Measurements from ENCODE around the gene ARFGAP1.
"Not testable (repeated sequence)": the region's sequence is repeated elsewhere in the genome, so short reads cannot be mapped to it uniquely, and the experiment has no call there.

The ARFGAP1 gene

GRCh38 chr20:63322146-63322932 lies 49.7 kb downstream of the ARFGAP1 start:
- DNase-seq, result no peak

- DNase-seq, result no peak
These were observed 50.3 kb downstream of the ARFGAP1 start for GRCh38 chr20:63322933-63323273.

- DNase-seq, result no peak
These were observed 50.9 kb downstream of the ARFGAP1 start for GRCh38 chr20:63323357-63323981.

- peak; percentile 8 for DNase-seq
These were observed 52.4 kb downstream of the ARFGAP1 start for GRCh38 chr20:63325021-63325471.

- DNase-seq, result no peak
These were observed 53.1 kb downstream of the ARFGAP1 start for GRCh38 chr20:63325554-63326313.

- no peak for DNase-seq
These were observed 54.0 kb downstream of the ARFGAP1 start for GRCh38 chr20:63326314-63327230.

- no peak for DNase-seq
These were observed 54.7 kb downstream of the ARFGAP1 start for GRCh38 chr20:63327231-63327745.

- DNase-seq, result no peak
These were observed 55.5 kb downstream of the ARFGAP1 start for GRCh38 chr20:63328026-63328700.

- DNase-seq, result no peak
These were observed 56.2 kb downstream of the ARFGAP1 start for GRCh38 chr20:63328718-63329275.

- no peak for DNase-seq
These were observed 56.9 kb downstream of the ARFGAP1 start for GRCh38 chr20:63329331-63330083.

- DNase-seq, result no peak
These were observed 57.6 kb downstream of the ARFGAP1 start for GRCh38 chr20:63330084-63330760.

- no peak for DNase-seq
These were observed 58.3 kb downstream of the ARFGAP1 start for GRCh38 chr20:63330940-63331339.

GRCh38 chr20:63331741-63332400 lies 59.3 kb downstream of the ARFGAP1 start:
- DNase-seq, result no peak

GRCh38 chr20:63332488-63333240 lies 60.1 kb downstream of the ARFGAP1 start:
- no peak for DNase-seq

- no peak for DNase-seq
These were observed 60.7 kb downstream of the ARFGAP1 start for GRCh38 chr20:63333241-63333836.

- no peak for DNase-seq
These were observed 61.7 kb downstream of the ARFGAP1 start for GRCh38 chr20:63334356-63334755.

GRCh38 chr20:63335060-63335459 lies 62.4 kb downstream of the ARFGAP1 start:
- DNase-seq, result not testable (repeated sequence)

- no peak for DNase-seq
These were observed 63.1 kb downstream of the ARFGAP1 start for GRCh38 chr20:63335711-63336110.
